Endothelial cell of umbilical vein (primary cell): ENCODE measurements around the gene NFATC2. TPM values are rescaled to one million over a fixed set of nuclear protein-coding genes. Genes with fewer than 3 reads are reported as not detected.

ENCODE experiments used
- BruUV-seq: library from RNA; stranded (reverse); fragments of 400-500 nt; replicated peaks from 2 replicates; lab custom pipeline; 2021; lab: Mats Ljungman, UMichigan
- CTCF ChIA-PET: fragments of 300-600, 350-600 bp; sonication (Branson Sonifier 250); formaldehyde crosslinking; loops from one replicate; lab custom pipeline; 2021; ENCODE audit warnings: antibody characterized with exemption, inconsistent platforms; lab: Charles Lee
- POLR2A ChIA-PET: fragments of 300-600, 350-600 bp; sonication (Branson Sonifier 250); formaldehyde crosslinking; loops from one replicate; lab custom pipeline; 2021; ENCODE audit warnings: antibody characterized with exemption, inconsistent platforms; lab: Charles Lee
- DNase-seq: peaks from one replicate; pipeline ENCODE4 v3.0.0-alpha.2; 2011; ENCODE audit warnings: low read depth, low spot score
- FAIRE-seq: peaks from 2 replicates; lab custom pipeline; 2011; peaks lifted over from hg19 to GRCh38; lab: Jason Lieb, UNC
- H2AFZ ChIP-seq: 2 replicates; pipeline ENCODE4 v1.6.0; 2012; ENCODE audit warnings: low read depth, low read length, control low read depth, inconsistent platforms
- H3K27ac ChIP-seq: 2 replicates; pipeline ENCODE4 v1.5.1; 2011; ENCODE audit warnings: low read depth, mild to moderate bottlenecking, control low read depth, low read length, moderate library complexity; ENCODE audit not compliant: insufficient read depth
- H3K27me3 ChIP-seq, 2 experiments: 2 replicates each; pipeline versions ENCODE4 v1.6.0 to v1.6.1; 2011; ENCODE audit warnings: low read length in 2 of 2, mixed read lengths in 1 of 2; ENCODE audit not compliant: control insufficient read depth in 2 of 2, insufficient read depth in 2 of 2
- H3K36me3 ChIP-seq, 2 experiments: 2 replicates in 1 of 2; 3 replicates in 1 of 2; pipeline ENCODE4 v1.5.1; 2011; ENCODE audit warnings: low read length in 2 of 2, mild to moderate bottlenecking in 1 of 2, moderate library complexity in 1 of 2; ENCODE audit not compliant: control insufficient read depth in 2 of 2, insufficient read depth in 2 of 2; ENCODE audit errors: extremely low read depth in 1 of 2
- H3K4me1 ChIP-seq: 3 replicates; pipeline ENCODE4 v1.5.1; 2011; ENCODE audit warnings: mild to moderate bottlenecking, low read length; ENCODE audit not compliant: control insufficient read depth, insufficient read depth; ENCODE audit errors: extremely low read depth
- H3K4me2 ChIP-seq: 2 replicates; pipeline ENCODE4 v1.6.1; 2011; ENCODE audit warnings: low read length, control low read depth, mixed read lengths; ENCODE audit not compliant: insufficient read depth
- H3K4me3 ChIP-seq, 3 experiments: fragments of 200-600 bp in 1 of 3; sonication (generic), shearing (Covaris generic) in 1 of 3; replicated peaks in 1 of 3; 2 replicates each; pipeline ENCODE4 v1.5.1; 2011 to 2016; ENCODE audit warnings: control low read depth in 3 of 3, low read length in 3 of 3, mild to moderate bottlenecking in 2 of 3, inconsistent platforms in 1 of 3, low read depth in 1 of 3, moderate library complexity in 1 of 3; ENCODE audit not compliant: insufficient read depth in 1 of 3
- H3K79me2 ChIP-seq: 2 replicates; pipeline ENCODE4 v1.6.0; 2012; ENCODE audit warnings: low read length, inconsistent platforms; ENCODE audit not compliant: control insufficient read depth, insufficient read depth
- H3K9ac ChIP-seq: replicated peaks from 2 replicates; pipeline ENCODE3; 2011; ENCODE audit warnings: low read length, control low read depth; ENCODE audit not compliant: insufficient read depth; ENCODE audit errors: extremely low read depth
- H3K9me1 ChIP-seq: replicated peaks from 3 replicates; pipeline ENCODE4 v1.6.0; 2011; ENCODE audit warnings: mild to moderate bottlenecking, low read length; ENCODE audit not compliant: control insufficient read depth, insufficient read depth; ENCODE audit errors: extremely low read depth
- H3K9me3 ChIP-seq: replicated peaks from 2 replicates; pipeline ENCODE4 v1.5.1; 2012; ENCODE audit warnings: low read length, inconsistent platforms; ENCODE audit not compliant: control insufficient read depth, insufficient read depth
- H4K20me1 ChIP-seq: replicated peaks from 2 replicates; pipeline ENCODE3; 2011; ENCODE audit warnings: mild to moderate bottlenecking, low read length; ENCODE audit not compliant: control insufficient read depth, insufficient read depth; ENCODE audit errors: extremely low read depth
- CTCF ChIP-seq, 2 donors: IDR thresholded peaks; 1 replicate in 1 of 2; 2 replicates in 1 of 2; pipeline ENCODE4 v1.5.1; 2011; ENCODE audit warnings: low read length in 2 of 2, mild to moderate bottlenecking in 2 of 2, moderate library complexity in 2 of 2, control low read depth in 1 of 2, inconsistent platforms in 1 of 2, low read depth in 1 of 2; ENCODE audit not compliant: insufficient read depth in 1 of 2; ENCODE audit errors: extremely low read depth in 1 of 2
- EZH2 ChIP-seq: IDR thresholded peaks from 2 replicates; pipeline ENCODE4 v1.6.1; 2012; ENCODE audit warnings: borderline replicate concordance, low read depth, mild to moderate bottlenecking, moderate library complexity, low read length, inconsistent platforms; ENCODE audit not compliant: severe bottlenecking
- FOS ChIP-seq: IDR thresholded peaks from 2 replicates; pipeline ENCODE4 v1.6.1; 2011; ENCODE audit warnings: mild to moderate bottlenecking, low read length, moderate library complexity, borderline replicate concordance; ENCODE audit not compliant: insufficient read depth
- GATA2 ChIP-seq: IDR thresholded peaks from 2 replicates; pipeline ENCODE4 v1.7.0; 2011; ENCODE audit warnings: low read depth, mild to moderate bottlenecking, moderate library complexity, mixed read lengths, low read length; ENCODE audit not compliant: insufficient read length, insufficient read depth
- JUN ChIP-seq: IDR thresholded peaks from 2 replicates; pipeline ENCODE4 v1.6.1; 2011; ENCODE audit warnings: borderline replicate concordance, low read depth; ENCODE audit not compliant: insufficient read length, insufficient read depth
- MAX ChIP-seq: IDR thresholded peaks from 2 replicates; pipeline ENCODE4 v1.6.1; 2011; ENCODE audit not compliant: insufficient read depth, insufficient read length
- MYC ChIP-seq: IDR thresholded peaks from one replicate; pipeline ENCODE4 v1.6.1; 2011; ENCODE audit warnings: mild to moderate bottlenecking, low read depth, low read length
- POLR2A ChIP-seq: IDR thresholded peaks from 2 replicates; pipeline ENCODE4 v1.6.1; 2012; ENCODE audit warnings: low read depth, mild to moderate bottlenecking, control low read depth, low read length
- POLR2AphosphoS5 ChIP-seq: IDR thresholded peaks from 2 replicates; pipeline ENCODE4 v1.6.1; 2012; ENCODE audit warnings: low read depth, mild to moderate bottlenecking, control low read depth, low read length, moderate library complexity; ENCODE audit not compliant: insufficient read depth
- dilution Hi-C: fragments of 300-500 bp; cut with MboI; formaldehyde crosslinking; loops from one replicate; pipeline ENCODE4 v1.15.0; 2019; ENCODE audit warnings: low sequenced_read_pairs; ENCODE audit not compliant: extremely low pct_ligation_motif_present
- intact Hi-C: fragments of 100-400 bp; cut with micrococcal nuclease; formaldehyde crosslinking; loops from one replicate; pipeline ENCODE4 v1.10.0; 2022
- polyA plus RNA-seq, 4 experiments: library from polyadenylated mRNA; depleted of rRNA in 3 of 4; stranded (reverse) in 3 of 4; unstranded in 1 of 4; fragments of >200 nt; gene quantifications; 2 replicates each; pipeline versions ENCODE4 v1.2.1 to v1.2.3, GENCODE V29; 2011 to 2012; ENCODE audit warnings: missing spikeins in 1 of 4
- total RNA-seq: library from RNA; stranded (reverse); gene quantifications from 2 replicates; pipeline ENCODE4 v1.2.3, GENCODE V29; 2021

NFATC2 gene
- total and polyA plus RNA-seq, 2 donors (not counting 3 experiments of a cell fraction or from before 2014, with no cell fraction given) = 3.1 to 13.0 TPM

- no peaks in the 10 kb centered on the region for H3K27me3 ChIP-seq
- DNase-seq = no peak
- intact Hi-C loops (no loop called here), dilution Hi-C loops (no loop called here)
- H3K9me3 ChIP-seq = no peaks in the 10 kb centered on the region
- no peaks in the 10 kb centered on the region for H3K36me3 ChIP-seq
- H3K4me2 ChIP-seq = no peak overlapping the region
- no TSS peak for BruUV-seq
- CTCF ChIA-PET = interaction anchor here (1.4 kb wide), 1 partner anchor 12 kb away, joined by 5 read pairs; no protein-coding TSS in a partner anchor
- TF ChIP-seq POLR2A (no peak), JUN (no peak), EZH2 (no peak), POLR2AphosphoS5 (no peak), MAX (no peak), CTCF (IDR thresholded peaks at IDR 0.05; ENCODE audit: extremely low read depth in 1 of 2, insufficient read depth in 1 of 2, low read depth in 1 of 2, low read length in 2 of 2) (no peak), GATA2 (no peak), FOS (no peak), MYC (no peak)
- POLR2A ChIA-PET = no interaction called here
- H4K20me1 ChIP-seq = no peaks in the 10 kb centered on the region
- H3K27ac ChIP-seq = no peak overlapping the region
- H3K79me2 ChIP-seq = no peaks in the 10 kb centered on the region
- no peak for FAIRE-seq
- peaks cover 11% of the 10 kb centered on the region for H3K4me1 ChIP-seq
- no peak overlapping the region for H2AFZ ChIP-seq
- no peak overlapping the region for H3K4me3 ChIP-seq
- no peaks in the 10 kb centered on the region for H3K9me1 ChIP-seq
- H3K9ac ChIP-seq = no peak overlapping the region
Measured at GRCh38 chr20:51342510-51343236, 199.8 kb downstream of the NFATC2 start.
